Erythroblast (primary cell): Measurements from ENCODE around the gene BNIPL.

Experiments used
- GATA1 ChIP-seq: IDR thresholded peaks from 2 replicates; pipeline ENCODE4 v1.6.1; 2011; ENCODE audit warnings: low read depth, mild to moderate bottlenecking, control low read depth, low read length, moderate library complexity
- POLR2A ChIP-seq: IDR thresholded peaks from 2 replicates; pipeline ENCODE4 v1.6.1; 2011; ENCODE audit warnings: mild to moderate bottlenecking, low read length

DNA sequence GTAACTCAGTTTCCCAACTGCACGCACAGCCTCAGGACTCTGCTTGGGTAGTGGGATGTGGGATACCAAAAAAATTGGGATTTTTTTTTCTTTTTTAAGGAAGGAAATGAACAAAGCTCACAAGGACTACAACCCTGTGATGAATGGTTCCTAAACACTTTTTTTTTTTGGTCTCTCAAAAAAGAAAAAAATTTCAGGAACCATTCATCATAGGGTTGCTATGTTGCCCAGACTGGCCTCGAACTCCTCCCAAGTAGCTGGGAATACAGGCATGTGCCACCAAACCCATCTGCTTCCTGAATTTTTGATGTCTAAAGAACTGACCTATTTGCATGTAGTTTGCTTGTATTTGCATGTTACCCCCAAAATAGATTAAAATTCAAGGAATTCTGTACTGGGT is 36.5 kb upstream of the BNIPL start:
- no peak for TF ChIP-seq POLR2A
- no peak for TF ChIP-seq GATA1
